Body of pancreas (tissue), 4 donors: ENCODE results near the gene FAM13A. TPM values are rescaled to one million over a fixed set of nuclear protein-coding genes. Genes with fewer than 3 reads are reported as not detected.

Experiments
- ATAC-seq: fragments of 150-250 bp; one replicate; pipeline ENCODE4 v1.9.1; 2016
- DNase-seq, 4 donors: peaks; one replicate each; pipeline ENCODE4 v3.0.0-alpha.2; 2019
- H3K27ac ChIP-seq, 4 donors: fragments of 200-600 bp; sonication (generic); 1 replicate in 3 of 4; 2 replicates in 1 of 4; pipeline versions ENCODE4 v1.5.1 to v1.6.1; 2016 to 2019; ENCODE audit warnings: mild to moderate bottlenecking in 1 of 4, mixed read lengths in 1 of 4, moderate library complexity in 1 of 4
- H3K27me3 ChIP-seq, 2 donors: fragments of 200-600 bp; sonication (generic); one replicate each; pipeline ENCODE4 v1.6.0; 2016; ENCODE audit warnings: mild to moderate bottlenecking in 1 of 2
- H3K36me3 ChIP-seq, 2 donors: fragments of 200-600 bp; sonication (generic); replicated peaks in 1 of 2; 2 replicates each; pipeline ENCODE4 v1.5.1; 2016; ENCODE audit warnings: low read depth in 2 of 2; ENCODE audit not compliant: insufficient read depth in 1 of 2
- H3K4me1 ChIP-seq: fragments of 200-600 bp; sonication (generic); one replicate; pipeline ENCODE4 v1.6.0; 2016
- H3K4me3 ChIP-seq, 2 donors: fragments of 200-600 bp; sonication (generic); 1 replicate in 1 of 2; 2 replicates in 1 of 2; pipeline ENCODE4 v1.5.1; 2016 to 2019
- H3K9me3 ChIP-seq, 3 donors: fragments of 200-600 bp; sonication (generic); 1 replicate in 2 of 3; 2 replicates in 1 of 3; pipeline ENCODE4 v1.5.1; 2016
- CTCF ChIP-seq, 7 experiments: fragments of 450-650 bp in 4 of 7; fragments of 200-600 bp in 3 of 7; sonication (generic) in 3 of 7; IDR thresholded peaks; one replicate each; pipeline ENCODE4 v1.5.1; 2016 to 2019; ENCODE audit warnings: antibody characterized with exemption in 7 of 7
- POLR2A ChIP-seq, 3 donors: fragments of 450-650 bp; IDR thresholded peaks; one replicate each; pipeline ENCODE4 v1.6.1; 2016; ENCODE audit warnings: antibody characterized with exemption in 3 of 3, mild to moderate bottlenecking in 2 of 3
- WGBS, 2 donors: methylation state at CpG; one replicate each; pipeline ENCODE4 v1.1.5; 2017; 5-methylcytosine and 5-hydroxymethylcytosine counted together
- intact Hi-C: fragments of 100-400 bp; cut with DNase I; formaldehyde crosslinking; loops from one replicate; pipeline ENCODE4 v1.15.1; 2023
- total RNA-seq, 2 donors: library from RNA; depleted of rRNA; stranded (reverse); fragments of >200 nt; gene quantifications; one replicate each; pipeline ENCODE4 v1.1.0, GENCODE V29; 2016

Gene FAM13A
- total RNA-seq, 2 donors from 2014 or later: 59.1 to 64.3 TPM

DNA sequence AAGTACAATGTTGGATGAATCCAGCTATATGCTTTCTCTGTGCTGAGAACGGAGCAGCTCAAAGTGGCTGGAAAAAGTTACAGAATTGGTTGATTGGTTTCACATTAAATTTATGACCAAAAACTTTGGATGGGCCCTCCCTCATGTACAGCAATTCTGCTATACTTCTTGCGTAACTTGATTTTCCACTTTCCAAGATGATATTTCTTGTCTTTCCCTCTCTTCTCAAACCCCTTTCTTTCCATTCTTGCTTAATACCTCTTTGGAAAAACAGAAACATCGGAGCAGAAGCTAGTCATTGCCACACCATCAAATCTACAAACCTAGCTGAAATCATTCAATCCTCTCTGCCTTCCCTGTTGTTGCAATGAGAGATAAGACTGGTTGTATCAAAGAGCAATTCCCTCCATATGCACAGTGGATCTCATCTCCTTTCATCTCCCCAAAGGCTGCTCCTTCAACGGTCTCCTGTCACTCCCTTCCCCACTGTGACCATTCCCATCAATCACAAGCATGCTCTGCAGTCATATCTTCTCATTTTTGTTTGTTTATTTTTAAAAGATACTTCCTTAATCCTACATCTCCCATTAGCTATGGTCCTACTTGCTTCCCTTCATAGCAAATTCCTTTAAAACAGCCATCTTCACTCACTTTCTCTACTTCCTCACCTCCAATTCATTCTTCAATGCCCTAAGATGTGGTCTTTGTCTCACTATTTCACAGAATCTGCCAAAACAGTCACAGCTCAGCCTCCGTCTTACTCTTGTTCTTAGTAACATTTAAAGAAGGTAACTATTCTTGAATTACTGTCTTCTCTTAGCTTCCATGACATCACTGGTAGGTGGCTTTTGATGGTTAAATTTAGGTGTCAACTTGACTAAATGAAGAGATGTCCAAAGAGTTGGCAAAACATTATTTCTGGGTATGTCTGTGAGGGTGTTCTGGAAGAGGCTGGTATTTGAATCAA, 145.5 kb downstream of the FAM13A start:
- Histone ChIP-seq H3K27ac (no peak overlapping the region), H3K27me3 (no peaks in the 10 kb centered on the region), H3K4me3 (no peak overlapping the region), H3K4me1 (peaks cover 14% of the 10 kb centered on the region), H3K36me3 (no peaks in the 10 kb centered on the region), H3K9me3 (no peaks in the 10 kb centered on the region)
- intact Hi-C loops: no loop called here
- DNase-seq (no peak), ATAC-seq (no peak)
- TF ChIP-seq POLR2A (IDR thresholded peaks at IDR 0.05) (no peak), CTCF (IDR thresholded peaks at IDR 0.05) (no peak)
- 91 to 95% methylated on average over 5 of the region's 5 CpGs for WGBS, 2 donors

- Histone ChIP-seq H3K27ac (no peak overlapping the region), H3K36me3 (no peaks in the 10 kb centered on the region), H3K27me3 (no peaks in the 10 kb centered on the region), H3K4me3 (no peak overlapping the region), H3K9me3 (no peaks in the 10 kb centered on the region), H3K4me1 (peaks cover 14% of the 10 kb centered on the region)
- intact Hi-C loops: no loop called here
- WGBS, 2 donors: 79 to 89% methylated on average over 2 of the region's 2 CpGs
- ATAC-seq (no peak), DNase-seq (no peak)
- TF ChIP-seq CTCF (IDR thresholded peaks at IDR 0.05) (no peak), POLR2A (IDR thresholded peaks at IDR 0.05) (no peak)
These were observed 146.9 kb downstream of the FAM13A start for GRCh38 chr4:88910101-88910500.

DNA sequence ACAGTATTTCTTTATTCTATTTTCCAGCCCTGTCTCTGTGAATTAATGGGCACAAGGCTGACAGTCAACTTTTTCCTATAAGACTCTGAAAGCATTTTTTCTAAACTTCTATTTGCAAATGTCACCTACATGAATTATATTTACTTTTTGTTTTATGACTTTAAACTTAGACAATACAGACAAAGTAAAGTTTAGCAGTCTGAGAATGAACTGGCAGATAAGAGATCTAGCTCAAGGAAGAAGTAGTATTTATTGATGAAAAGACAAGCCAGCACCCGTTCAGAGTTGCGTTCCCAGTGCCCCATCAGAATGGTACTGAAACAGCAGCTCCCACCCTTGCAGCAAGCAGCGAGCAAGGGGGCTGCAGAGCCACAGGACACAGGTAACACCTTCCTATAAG, 148.5 kb downstream of the FAM13A start:
- Histone ChIP-seq H3K27me3 (no peaks in the 10 kb centered on the region), H3K9me3 (no peaks in the 10 kb centered on the region), H3K4me1 (peaks cover 14% of the 10 kb centered on the region), H3K4me3 (no peak overlapping the region), H3K36me3 (peaks cover 0 to 2% of the 10 kb centered on the region in 2 donors), H3K27ac (no peak overlapping the region)
- ATAC-seq (no peak), DNase-seq (no peak)
- TF ChIP-seq CTCF (IDR thresholded peaks at IDR 0.05) (no peak), POLR2A (IDR thresholded peaks at IDR 0.05) (no peak)
- 55 to 56% methylated on average over 3 of the region's 3 CpGs for WGBS, 2 donors
- intact Hi-C loops: no loop called here

DNA sequence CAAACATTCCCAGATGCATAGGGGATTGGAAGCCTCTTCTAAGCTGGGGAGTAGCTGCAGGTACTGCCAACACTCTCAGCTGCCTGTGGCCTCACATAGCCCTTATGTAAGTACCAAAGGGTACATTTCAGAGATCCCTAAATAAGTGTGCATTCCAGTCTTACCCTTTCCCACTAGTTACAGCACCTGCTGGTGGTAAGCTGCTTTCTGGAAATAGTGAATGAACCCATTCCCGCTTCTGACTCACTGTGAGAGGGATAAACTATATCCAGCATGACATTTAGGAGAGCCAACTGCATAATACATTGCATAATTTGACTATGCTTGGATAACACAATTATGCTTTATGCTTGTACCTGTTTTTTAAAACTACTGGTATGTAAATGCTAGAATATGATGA, 149.0 kb downstream of the FAM13A start:
- Histone ChIP-seq H3K27ac (no peak overlapping the region), H3K9me3 (no peaks in the 10 kb centered on the region), H3K36me3 (peaks cover 0 to 2% of the 10 kb centered on the region in 2 donors), H3K4me1 (peaks cover 14% of the 10 kb centered on the region), H3K4me3 (no peak overlapping the region), H3K27me3 (no peaks in the 10 kb centered on the region)
- intact Hi-C loops: no loop called here
- WGBS, 2 donors: 82 to 92% methylated on average over 1 of the region's 1 CpG
- DNase-seq: no peak
- no peak for TF ChIP-seq POLR2A (IDR thresholded peaks at IDR 0.05)
- TF ChIP-seq CTCF (IDR thresholded peaks at IDR 0.05): no peak
- no peak for ATAC-seq
